Body of pancreas (tissue), 4 donors: ENCODE results near the gene CHRNA5.

Experiments used
- POLR2A ChIP-seq, 3 donors: fragments of 450-650 bp; IDR thresholded peaks; one replicate each; pipeline ENCODE4 v1.6.1; 2016; ENCODE audit warnings: antibody characterized with exemption in 3 of 3, mild to moderate bottlenecking in 2 of 3
- TF ChIP-seq, protein P1 (sequence below), 7 experiments: fragments of 450-650 bp in 4 of 7; fragments of 200-600 bp in 3 of 7; sonication (generic) in 3 of 7; IDR thresholded peaks; one replicate each; pipeline ENCODE4 v1.5.1; 2016 to 2019; ENCODE audit warnings: antibody characterized with exemption in 7 of 7

GRCh38 chr15:78536134-78536533, 29.2 kb upstream of the CHRNA5 start:
- TF ChIP-seq, protein P1, sequence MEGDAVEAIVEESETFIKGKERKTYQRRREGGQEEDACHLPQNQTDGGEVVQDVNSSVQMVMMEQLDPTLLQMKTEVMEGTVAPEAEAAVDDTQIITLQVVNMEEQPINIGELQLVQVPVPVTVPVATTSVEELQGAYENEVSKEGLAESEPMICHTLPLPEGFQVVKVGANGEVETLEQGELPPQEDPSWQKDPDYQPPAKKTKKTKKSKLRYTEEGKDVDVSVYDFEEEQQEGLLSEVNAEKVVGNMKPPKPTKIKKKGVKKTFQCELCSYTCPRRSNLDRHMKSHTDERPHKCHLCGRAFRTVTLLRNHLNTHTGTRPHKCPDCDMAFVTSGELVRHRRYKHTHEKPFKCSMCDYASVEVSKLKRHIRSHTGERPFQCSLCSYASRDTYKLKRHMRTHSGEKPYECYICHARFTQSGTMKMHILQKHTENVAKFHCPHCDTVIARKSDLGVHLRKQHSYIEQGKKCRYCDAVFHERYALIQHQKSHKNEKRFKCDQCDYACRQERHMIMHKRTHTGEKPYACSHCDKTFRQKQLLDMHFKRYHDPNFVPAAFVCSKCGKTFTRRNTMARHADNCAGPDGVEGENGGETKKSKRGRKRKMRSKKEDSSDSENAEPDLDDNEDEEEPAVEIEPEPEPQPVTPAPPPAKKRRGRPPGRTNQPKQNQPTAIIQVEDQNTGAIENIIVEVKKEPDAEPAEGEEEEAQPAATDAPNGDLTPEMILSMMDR (IDR thresholded peaks at IDR 0.05), result no peak
- TF ChIP-seq POLR2A (IDR thresholded peaks at IDR 0.05), result no peak
